CD8-positive, alpha-beta memory T cell (primary cell): Measurements from ENCODE around the gene MIER2. TPM values are rescaled to one million over a fixed set of nuclear protein-coding genes. Genes with fewer than 3 reads are reported as not detected.
"Not testable (repeated sequence)": the region's sequence is repeated elsewhere in the genome, so short reads cannot be mapped to it uniquely, and the experiment has no call there.

Experiments used
- CTCF ChIA-PET: fragments of 350-600 bp; sonication (Branson Sonifier 250); formaldehyde crosslinking; loops from one replicate; lab custom pipeline; 2021; ENCODE audit warnings: antibody characterized with exemption; lab: Charles Lee
- POLR2A ChIA-PET: fragments of 350-600 bp; sonication (Branson Sonifier 250); formaldehyde crosslinking; loops from one replicate; lab custom pipeline; 2021; ENCODE audit warnings: antibody characterized with exemption; lab: Charles Lee
- DNase-seq, 5 donors: peaks; one replicate each; pipeline versions ENCODE4 v3.0.0 to v3.0.0-alpha.2; 2020 to 2022; ENCODE audit warnings: mixed read lengths in 1 of 5
- H3K27ac ChIP-seq: one replicate; pipeline ENCODE4 v1.7.0; 2013; ENCODE audit warnings: low read depth, mild to moderate bottlenecking, low read length, moderate library complexity
- H3K27me3 ChIP-seq: 2 replicates; pipeline ENCODE4 v1.7.0; 2013; ENCODE audit warnings: low read length, mild to moderate bottlenecking; ENCODE audit not compliant: insufficient read depth, poor library complexity, severe bottlenecking
- H3K36me3 ChIP-seq: 2 replicates; pipeline ENCODE4 v1.7.0; 2013; ENCODE audit warnings: mild to moderate bottlenecking, low read length, moderate library complexity; ENCODE audit not compliant: insufficient read depth
- H3K4me1 ChIP-seq: 2 replicates; pipeline ENCODE4 v1.7.0; 2013; ENCODE audit warnings: mild to moderate bottlenecking, low read length, moderate library complexity; ENCODE audit not compliant: insufficient read depth
- H3K4me3 ChIP-seq: 2 replicates; pipeline ENCODE4 v1.7.0; 2013; ENCODE audit warnings: mild to moderate bottlenecking, low read length
- H3K9me3 ChIP-seq: 2 replicates; pipeline ENCODE4 v1.7.0; 2013; ENCODE audit warnings: mild to moderate bottlenecking, low read length
- H3K27ac Mint-ChIP-seq, 8 donors: one replicate each; pipeline ENCODE4 v1.8.0; 2020 to 2021; ENCODE audit warnings: mixed read lengths in 8 of 8, mild to moderate bottlenecking in 6 of 8, inconsistent platforms in 3 of 8, moderate library complexity in 3 of 8
- H3K27me3 Mint-ChIP-seq, 2 donors: one replicate each; pipeline ENCODE4 v1.8.0; 2020 to 2021; ENCODE audit warnings: mixed read lengths in 2 of 2, mild to moderate bottlenecking in 1 of 2, moderate library complexity in 1 of 2
- H3K36me3 Mint-ChIP-seq, 3 donors: one replicate each; pipeline ENCODE4 v1.8.0; 2020 to 2021; ENCODE audit warnings: mixed read lengths in 3 of 3, inconsistent platforms in 1 of 3, mild to moderate bottlenecking in 1 of 3
- H3K4me1 Mint-ChIP-seq, 3 donors: one replicate each; pipeline ENCODE4 v1.8.0; 2020 to 2021; ENCODE audit warnings: mixed read lengths in 3 of 3, inconsistent platforms in 1 of 3, mild to moderate bottlenecking in 1 of 3
- H3K4me3 Mint-ChIP-seq, 7 donors: one replicate each; pipeline ENCODE4 v1.8.0; 2020 to 2021; ENCODE audit warnings: mixed read lengths in 7 of 7, mild to moderate bottlenecking in 6 of 7, moderate library complexity in 4 of 7, inconsistent platforms in 2 of 7
- H3K9me3 Mint-ChIP-seq, 5 donors: one replicate each; pipeline ENCODE4 v1.8.0; 2020 to 2022; ENCODE audit warnings: mixed read lengths in 5 of 5, mild to moderate bottlenecking in 3 of 5, moderate library complexity in 2 of 5, inconsistent platforms in 1 of 5
- polyA plus RNA-seq: library from polyadenylated mRNA; unstranded; fragments of 300-500 nt; fragmentation: Illumina TruSeq; gene quantifications from one replicate; pipeline ENCODE4 v1.2.3, GENCODE V29; 2021
- total RNA-seq, 2 experiments: library from RNA; stranded (reverse); gene quantifications; one replicate each; pipeline ENCODE4 v1.2.3, GENCODE V29; 2021

The MIER2 gene
- total and polyA plus RNA-seq, 3 experiments from 2014 or later: 4.9 to 20.9 (median 20.9) TPM

GRCh38 chr19:389255-389934, 44.8 kb upstream of the MIER2 start:
- H3K27me3 ChIP-seq: no peaks in the 10 kb centered on the region
- H3K4me3 ChIP-seq: no peak overlapping the region
- H3K4me1 ChIP-seq: no peaks in the 10 kb centered on the region
- no peaks in the 10 kb centered on the region for H3K36me3 Mint-ChIP-seq
- H3K9me3 Mint-ChIP-seq: peaks cover 0 to 3% (median 0%) of the 10 kb centered on the region in 5 donors
- H3K9me3 ChIP-seq: no peaks in the 10 kb centered on the region
- no peak overlapping the region for H3K27ac ChIP-seq
- H3K4me3 Mint-ChIP-seq: no peak overlapping the region
- peaks cover 0 to 4% (median 0%) of the 10 kb centered on the region in 3 donors for H3K4me1 Mint-ChIP-seq
- CTCF ChIA-PET: no interaction called here
- no peak overlapping the region for H3K27ac Mint-ChIP-seq
- H3K27me3 Mint-ChIP-seq: peaks cover 19 to 38% of the 10 kb centered on the region in 2 donors
- DNase-seq: peak in 1 of 5 donors; percentile 35
- H3K36me3 ChIP-seq: no peaks in the 10 kb centered on the region
- POLR2A ChIA-PET: no interaction called here

GRCh38 chr19:388691-389090, 44.1 kb upstream of the MIER2 start:
- Histone ChIP-seq H3K27me3 (peaks cover 5% of the 10 kb centered on the region), H3K9me3 (no peaks in the 10 kb centered on the region), H3K4me1 (no peaks in the 10 kb centered on the region), H3K27ac (no peak overlapping the region), H3K4me3 (no peak overlapping the region), H3K36me3 (no peaks in the 10 kb centered on the region)
- Mint-ChIP-seq H3K9me3 (peaks cover 0 to 3% (median 0%) of the 10 kb centered on the region in 5 donors), H3K4me1 (peaks cover 0 to 4% (median 0%) of the 10 kb centered on the region in 3 donors), H3K27ac (peak overlapping the region in 1 of 8 donors; percentile 56), H3K36me3 (no peaks in the 10 kb centered on the region), H3K27me3 (peaks cover 26 to 44% of the 10 kb centered on the region in 2 donors), H3K4me3 (no peak overlapping the region)
- DNase-seq: no peak
- ChIA-PET CTCF (no interaction called here), POLR2A (no interaction called here)

- Histone ChIP-seq H3K4me1 (peaks cover 2% of the 10 kb centered on the region), H3K9me3 (no peaks in the 10 kb centered on the region), H3K27me3 (peaks cover 13% of the 10 kb centered on the region), H3K4me3 (no peak overlapping the region), H3K36me3 (no peaks in the 10 kb centered on the region), H3K27ac (no peak overlapping the region)
- no peaks in the 10 kb centered on the region for H3K36me3 Mint-ChIP-seq
- peaks cover 5 to 9% (median 6%) of the 10 kb centered on the region in 3 donors for H3K4me1 Mint-ChIP-seq
- no peak overlapping the region for H3K4me3 Mint-ChIP-seq
- H3K9me3 Mint-ChIP-seq: no peaks in the 10 kb centered on the region
- ChIA-PET POLR2A (no interaction called here), CTCF (no interaction called here)
- H3K27me3 Mint-ChIP-seq: peaks cover 31 to 54% of the 10 kb centered on the region in 2 donors
- DNase-seq: peak in 1 of 5 donors; percentile 26
- H3K27ac Mint-ChIP-seq: no peak overlapping the region
Observed at GRCh38 chr19:387777-388176, 43.2 kb upstream of the MIER2 start.

GRCh38 chr19:386632-387301, 42.2 kb upstream of the MIER2 start:
- H3K27me3 Mint-ChIP-seq: peaks cover 34 to 57% of the 10 kb centered on the region in 2 donors
- H3K4me1 ChIP-seq, DNase-seq, H3K36me3 ChIP-seq, H3K27ac Mint-ChIP-seq, H3K9me3 ChIP-seq, H3K4me3 ChIP-seq, H3K9me3 Mint-ChIP-seq, CTCF ChIA-PET, H3K36me3 Mint-ChIP-seq, H3K4me3 Mint-ChIP-seq, POLR2A ChIA-PET, H3K27ac ChIP-seq: not testable (repeated sequence)
- H3K27me3 ChIP-seq: peaks cover 13% of the 10 kb centered on the region
- peaks cover 10 to 13% (median 13%) of the 10 kb centered on the region in 3 donors for H3K4me1 Mint-ChIP-seq

- H3K27ac Mint-ChIP-seq, H3K27ac ChIP-seq, H3K4me1 ChIP-seq, POLR2A ChIA-PET, H3K4me3 Mint-ChIP-seq, CTCF ChIA-PET, DNase-seq, H3K4me3 ChIP-seq, H3K36me3 Mint-ChIP-seq, H3K36me3 ChIP-seq, H3K9me3 ChIP-seq, H3K9me3 Mint-ChIP-seq: not testable (repeated sequence)
- peaks cover 10 to 13% (median 13%) of the 10 kb centered on the region in 3 donors for H3K4me1 Mint-ChIP-seq
- peaks cover 34 to 57% of the 10 kb centered on the region in 2 donors for H3K27me3 Mint-ChIP-seq
- peaks cover 13% of the 10 kb centered on the region for H3K27me3 ChIP-seq
Observed at GRCh38 chr19:386189-386588, 41.6 kb upstream of the MIER2 start.

- POLR2A ChIA-PET: no interaction called here
- DNase-seq: peak in 1 of 5 donors; percentile 9
- H3K27me3 ChIP-seq: peaks cover 13% of the 10 kb centered on the region
Observed at GRCh38 chr19:384799-385169, 40.2 kb upstream of the MIER2 start.

GRCh38 chr19:383922-384798, 39.6 kb upstream of the MIER2 start:
- Mint-ChIP-seq H3K4me1 (peaks cover 10 to 13% (median 13%) of the 10 kb centered on the region in 3 donors), H3K27ac (peak overlapping the region in 1 of 8 donors; percentile 24), H3K27me3 (peaks cover 34 to 65% of the 10 kb centered on the region in 2 donors), H3K36me3 (peaks cover 0 to 2% (median 0%) of the 10 kb centered on the region in 3 donors), H3K4me3 (no peak overlapping the region), H3K9me3 (no peaks in the 10 kb centered on the region)
- H3K27me3 ChIP-seq: peaks cover 13% of the 10 kb centered on the region
- H3K4me1 ChIP-seq: peaks cover 5% of the 10 kb centered on the region
- H3K4me3 ChIP-seq: no peak overlapping the region
- H3K27ac ChIP-seq: no peak overlapping the region
- POLR2A ChIA-PET: no interaction called here
- peak in 1 of 5 donors; percentile 40 for DNase-seq
- CTCF ChIA-PET: no interaction called here
- no peaks in the 10 kb centered on the region for H3K36me3 ChIP-seq
- H3K9me3 ChIP-seq: no peaks in the 10 kb centered on the region

More at GRCh38 chr19:384799-385169, 40.2 kb upstream of the MIER2 start:
- no peak overlapping the region for H3K4me3 ChIP-seq
- H3K9me3 Mint-ChIP-seq: no peaks in the 10 kb centered on the region
- CTCF ChIA-PET: no interaction called here
- peaks cover 34 to 65% of the 10 kb centered on the region in 2 donors for H3K27me3 Mint-ChIP-seq
- no peak overlapping the region for H3K4me3 Mint-ChIP-seq
- H3K36me3 ChIP-seq: no peaks in the 10 kb centered on the region
- H3K4me1 Mint-ChIP-seq: peaks cover 10 to 13% (median 13%) of the 10 kb centered on the region in 3 donors
- H3K4me1 ChIP-seq: peaks cover 5% of the 10 kb centered on the region
- H3K27ac Mint-ChIP-seq: no peak overlapping the region
- H3K36me3 Mint-ChIP-seq: peaks cover 0 to 2% (median 0%) of the 10 kb centered on the region in 3 donors
- H3K9me3 ChIP-seq: no peaks in the 10 kb centered on the region
- H3K27ac ChIP-seq: no peak overlapping the region
